Parathyroid adenoma (tissue), 2 donors: ENCODE data around the gene NSUN2.
"Not testable (repeated sequence)": the region's sequence is repeated elsewhere in the genome, so short reads cannot be mapped to it uniquely, and the experiment has no call there.

Source experiments
- H2AFZ ChIP-seq: fragments of 300-600 bp; sonication (generic); one replicate; pipeline ENCODE4 v1.7.0; 2017; ENCODE audit warnings: antibody characterized with exemption, mild to moderate bottlenecking
- H3K27ac ChIP-seq: fragments of 300-600 bp; sonication (generic); one replicate; pipeline ENCODE4 v1.7.0; 2017
- H3K27me3 ChIP-seq: fragments of 300-600 bp; sonication (generic); one replicate; pipeline ENCODE4 v1.7.0; 2017; ENCODE audit warnings: low read length; ENCODE audit not compliant: control insufficient read depth, insufficient read depth
- H3K36me3 ChIP-seq: fragments of 300-600 bp; sonication (generic); one replicate; pipeline ENCODE4 v1.7.0; 2017; ENCODE audit warnings: low read length; ENCODE audit not compliant: control insufficient read depth, insufficient read depth
- H3K4me1 ChIP-seq: fragments of 300-600 bp; sonication (generic); one replicate; pipeline ENCODE4 v1.7.0; 2017; ENCODE audit warnings: control low read depth
- H3K4me2 ChIP-seq: fragments of 300-600 bp; sonication (generic); one replicate; pipeline ENCODE4 v1.7.0; 2017; ENCODE audit warnings: low read length
- H3K4me3 ChIP-seq: fragments of 300-600 bp; sonication (generic); one replicate; pipeline ENCODE4 v1.7.0; 2017; ENCODE audit warnings: low read depth, low read length
- H3K79me2 ChIP-seq: fragments of 300-600 bp; sonication (generic); one replicate; pipeline ENCODE4 v1.7.0; 2017; ENCODE audit warnings: control low read depth
- H3K9ac ChIP-seq: fragments of 300-600 bp; sonication (generic); one replicate; pipeline ENCODE4 v1.7.0; 2017; ENCODE audit warnings: mild to moderate bottlenecking
- H3K9me3 ChIP-seq: fragments of 300-600 bp; sonication (generic); one replicate; pipeline ENCODE4 v1.7.0; 2017; ENCODE audit warnings: low read length; ENCODE audit not compliant: control insufficient read depth
- TF ChIP-seq, protein P1 (sequence below): fragments of 300-600 bp; sonication (generic); IDR thresholded peaks from one replicate; pipeline ENCODE4 v1.7.0; 2017; ENCODE audit warnings: antibody characterized with exemption, mild to moderate bottlenecking
- donor health status: primary hyperparathyroidism.

Gene NSUN2

DNA sequence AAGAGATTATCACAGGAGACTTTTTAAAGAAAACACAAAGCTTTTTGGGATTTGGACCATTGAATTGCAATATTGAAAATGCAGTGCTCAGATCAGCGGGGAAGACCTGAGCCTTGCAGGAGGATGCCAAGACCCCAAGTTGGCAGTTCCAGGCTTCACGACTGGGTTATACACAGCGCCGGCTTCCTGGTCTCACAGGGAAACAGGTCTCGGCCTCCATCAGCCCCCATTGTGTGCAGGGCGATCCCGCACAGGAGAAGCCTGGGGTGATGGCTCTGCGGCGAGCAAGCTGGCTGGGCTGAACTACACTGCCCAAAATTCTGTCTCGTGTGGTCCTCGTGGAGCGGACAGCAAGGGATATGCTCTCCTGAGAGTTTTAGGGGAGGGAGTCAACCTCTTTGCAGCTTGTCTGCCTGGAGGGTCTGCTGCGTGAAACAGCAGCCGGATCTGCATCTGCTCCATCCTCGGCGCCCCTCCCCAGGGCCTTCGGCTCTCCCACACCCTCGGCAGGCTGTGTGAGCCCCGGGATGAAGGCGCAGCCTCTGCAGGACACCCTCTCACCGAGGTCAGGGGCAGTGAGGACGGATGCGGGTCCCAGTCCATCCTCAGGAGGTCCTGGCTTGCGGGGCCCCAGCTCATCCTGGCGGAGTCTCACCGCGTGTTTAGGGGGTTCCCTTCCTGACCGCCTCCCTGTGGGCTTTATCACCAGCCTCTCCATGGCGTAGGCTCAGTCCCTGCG is 60.6 kb downstream of the NSUN2 start:
- Histone ChIP-seq H3K27ac (no peak overlapping the region), H2AFZ (no peak overlapping the region), H3K4me3 (no peak overlapping the region), H3K9me3 (no peaks in the 10 kb centered on the region), H3K9ac (no peak overlapping the region), H3K4me2 (no peak overlapping the region), H3K27me3 (no peaks in the 10 kb centered on the region), H3K4me1 (no peaks in the 10 kb centered on the region), H3K79me2 (no peaks in the 10 kb centered on the region), H3K36me3 (no peaks in the 10 kb centered on the region)
- TF ChIP-seq, protein P1, sequence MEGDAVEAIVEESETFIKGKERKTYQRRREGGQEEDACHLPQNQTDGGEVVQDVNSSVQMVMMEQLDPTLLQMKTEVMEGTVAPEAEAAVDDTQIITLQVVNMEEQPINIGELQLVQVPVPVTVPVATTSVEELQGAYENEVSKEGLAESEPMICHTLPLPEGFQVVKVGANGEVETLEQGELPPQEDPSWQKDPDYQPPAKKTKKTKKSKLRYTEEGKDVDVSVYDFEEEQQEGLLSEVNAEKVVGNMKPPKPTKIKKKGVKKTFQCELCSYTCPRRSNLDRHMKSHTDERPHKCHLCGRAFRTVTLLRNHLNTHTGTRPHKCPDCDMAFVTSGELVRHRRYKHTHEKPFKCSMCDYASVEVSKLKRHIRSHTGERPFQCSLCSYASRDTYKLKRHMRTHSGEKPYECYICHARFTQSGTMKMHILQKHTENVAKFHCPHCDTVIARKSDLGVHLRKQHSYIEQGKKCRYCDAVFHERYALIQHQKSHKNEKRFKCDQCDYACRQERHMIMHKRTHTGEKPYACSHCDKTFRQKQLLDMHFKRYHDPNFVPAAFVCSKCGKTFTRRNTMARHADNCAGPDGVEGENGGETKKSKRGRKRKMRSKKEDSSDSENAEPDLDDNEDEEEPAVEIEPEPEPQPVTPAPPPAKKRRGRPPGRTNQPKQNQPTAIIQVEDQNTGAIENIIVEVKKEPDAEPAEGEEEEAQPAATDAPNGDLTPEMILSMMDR, result no peak

DNA sequence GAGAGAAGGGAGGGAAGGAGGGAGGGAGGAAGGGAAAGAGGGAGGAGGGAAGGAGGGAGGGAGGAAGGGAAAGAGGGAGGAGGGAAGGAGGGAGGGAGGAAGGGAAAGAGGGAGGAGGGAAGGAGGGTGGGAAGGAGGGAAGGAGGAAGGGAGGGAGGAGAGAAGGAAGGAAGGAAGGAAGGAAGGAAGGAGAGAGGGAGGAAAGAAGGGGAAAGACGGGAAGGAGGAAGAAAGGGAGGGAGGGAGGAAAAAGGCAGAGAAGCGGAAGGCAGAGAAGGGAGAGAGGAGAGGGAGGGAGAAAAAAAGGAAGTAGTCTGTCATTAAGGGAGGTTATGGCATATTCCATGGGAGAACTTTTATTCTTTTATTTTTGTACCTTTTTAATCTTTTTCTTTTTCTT is 61.2 kb downstream of the NSUN2 start:
- not testable (repeated sequence) for H3K9ac ChIP-seq, H3K27me3 ChIP-seq, H3K9me3 ChIP-seq, H3K27ac ChIP-seq, H2AFZ ChIP-seq, H3K4me1 ChIP-seq, H3K4me3 ChIP-seq, H3K36me3 ChIP-seq, H3K4me2 ChIP-seq, H3K79me2 ChIP-seq

DNA sequence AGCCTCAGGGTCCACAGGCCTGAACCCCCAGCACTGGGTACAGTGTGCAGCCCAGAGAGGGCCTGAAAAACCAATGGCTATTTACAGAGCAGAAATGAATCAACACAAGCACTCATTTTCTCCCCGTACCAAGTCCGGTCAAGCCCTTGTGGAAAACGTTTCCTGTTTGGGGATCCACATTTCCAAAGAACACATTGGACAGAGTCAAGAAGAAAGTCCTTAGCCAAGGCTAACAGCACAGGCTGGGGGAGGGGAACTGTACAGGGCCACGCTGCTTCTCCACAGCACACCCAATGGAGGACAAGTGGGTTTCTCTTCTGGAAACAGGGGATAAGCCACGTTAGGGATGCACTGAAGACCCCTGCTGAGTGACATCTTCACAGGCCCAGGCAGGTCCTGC is 62.3 kb downstream of the NSUN2 start:
- Histone ChIP-seq H3K27ac (no peak overlapping the region), H3K4me2 (no peak overlapping the region), H3K79me2 (no peaks in the 10 kb centered on the region), H3K27me3 (no peaks in the 10 kb centered on the region), H3K9me3 (no peaks in the 10 kb centered on the region), H3K4me3 (no peak overlapping the region), H2AFZ (no peak overlapping the region), H3K36me3 (no peaks in the 10 kb centered on the region), H3K9ac (no peak overlapping the region), H3K4me1 (no peaks in the 10 kb centered on the region)
- TF ChIP-seq, protein P1, result no peak

DNA sequence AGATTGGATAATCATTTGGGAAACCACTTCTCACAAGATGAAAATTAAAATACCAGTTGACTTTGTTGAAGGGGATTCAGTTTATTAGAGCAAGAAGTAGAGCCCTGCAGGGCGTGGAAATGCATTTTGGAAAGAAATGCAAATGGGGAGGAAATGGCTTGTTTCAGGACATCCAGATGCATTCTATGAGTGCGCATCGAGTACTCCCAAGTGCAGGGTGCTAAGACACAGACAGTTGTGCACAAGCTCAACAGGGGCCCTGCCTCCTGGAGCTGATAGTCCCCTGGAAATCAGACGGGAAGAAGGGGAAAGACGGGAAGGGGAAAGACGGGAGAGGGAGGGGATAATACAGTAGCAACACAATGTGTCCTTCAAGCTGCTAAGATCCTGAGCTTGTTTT is 64.0 kb downstream of the NSUN2 start:
- Histone ChIP-seq H2AFZ (no peak overlapping the region), H3K9me3 (no peaks in the 10 kb centered on the region), H3K36me3 (no peaks in the 10 kb centered on the region), H3K27ac (no peak overlapping the region), H3K79me2 (no peaks in the 10 kb centered on the region), H3K4me3 (no peak overlapping the region), H3K4me1 (no peaks in the 10 kb centered on the region), H3K9ac (no peak overlapping the region), H3K4me2 (no peak overlapping the region), H3K27me3 (no peaks in the 10 kb centered on the region)
- TF ChIP-seq, protein P1, result no peak

DNA sequence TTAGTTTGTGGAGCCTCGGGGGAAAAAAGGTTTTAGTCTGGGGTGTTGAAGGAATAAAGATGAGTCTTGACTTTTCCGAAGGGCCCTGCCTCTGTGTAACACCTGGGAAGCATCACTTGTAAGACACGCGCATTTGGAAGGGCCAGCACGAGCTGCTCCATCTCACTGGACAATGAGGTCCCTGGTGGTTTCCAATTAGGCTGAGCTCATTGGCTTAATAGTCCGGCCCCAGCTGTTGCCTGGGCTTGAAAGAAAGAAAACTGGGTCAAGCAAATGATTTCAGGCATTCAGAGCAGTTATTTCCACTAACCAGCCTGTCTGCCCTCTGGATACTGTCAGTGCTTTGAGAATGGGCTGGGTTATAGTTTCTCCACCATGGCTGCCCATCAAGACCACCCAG is 64.5 kb downstream of the NSUN2 start:
- Histone ChIP-seq H3K27ac (no peak overlapping the region), H3K9me3 (no peaks in the 10 kb centered on the region), H3K36me3 (no peaks in the 10 kb centered on the region), H3K4me1 (no peaks in the 10 kb centered on the region), H3K79me2 (no peaks in the 10 kb centered on the region), H2AFZ (no peak overlapping the region), H3K27me3 (no peaks in the 10 kb centered on the region), H3K9ac (no peak overlapping the region), H3K4me3 (no peak overlapping the region), H3K4me2 (no peak overlapping the region)
- TF ChIP-seq, protein P1, result no peak
